IMR-90 (cell line): ENCODE data around the gene THADA. TPM values are rescaled to one million over a fixed set of nuclear protein-coding genes. Genes with fewer than 3 reads are reported as not detected.

ENCODE experiments used
- ATAC-seq: fragments of 200-7000 bp; cut with Tn5 transposase; 2 replicates; pipeline ENCODE4 v1.9.1; 2020; ENCODE audit warnings: low read depth, mild to moderate bottlenecking, moderate library complexity
- BruUV-seq: library from RNA; stranded (reverse); fragments of 400-500 nt; replicated peaks from 2 replicates; lab custom pipeline; 2021; lab: Mats Ljungman, UMichigan
- CTCF ChIA-PET: fragments of 300-600 bp; formaldehyde crosslinking; extraction: SDS; loops from one replicate; lab custom pipeline; 2021; ENCODE audit warnings: antibody characterized with exemption; lab: Yijun Ruan, JAX
- POLR2A ChIA-PET: fragments of 300-600 bp; sonication (Branson Sonifier 250); formaldehyde crosslinking; loops from one replicate; lab custom pipeline; 2022; ENCODE audit warnings: antibody characterized with exemption; ENCODE audit not compliant: unreplicated experiment; lab: Charles Lee
- DNase-seq: peaks from one replicate; pipeline ENCODE4 v3.0.0; 2013
- H2AFZ ChIP-seq: replicated peaks from 2 replicates; pipeline ENCODE3; 2013; ENCODE audit warnings: low read length, mild to moderate bottlenecking; ENCODE audit not compliant: poor library complexity
- H2AK5ac ChIP-seq: 2 replicates; pipeline ENCODE4 v1.6.1; 2013; ENCODE audit warnings: low read depth, low read length, inconsistent platforms
- H2AK9ac ChIP-seq: replicated peaks from 2 replicates; pipeline ENCODE3; 2013; ENCODE audit warnings: mild to moderate bottlenecking, low read depth, low read length, moderate library complexity; ENCODE audit not compliant: poor library complexity
- H2BK120ac ChIP-seq: 2 replicates; pipeline ENCODE4 v1.6.1; 2013; ENCODE audit warnings: low read depth, low read length, inconsistent platforms
- H2BK15ac ChIP-seq: 3 replicates; pipeline ENCODE4 v1.6.1; 2013; ENCODE audit warnings: low read depth, low read length, inconsistent platforms
- H2BK20ac ChIP-seq: 2 replicates; pipeline ENCODE4 v1.6.1; 2013; ENCODE audit warnings: low read depth, mild to moderate bottlenecking, inconsistent platforms, low read length, moderate library complexity
- H2BK5ac ChIP-seq: 2 replicates; pipeline ENCODE4 v1.6.1; 2013; ENCODE audit warnings: mild to moderate bottlenecking, low read depth, low read length, inconsistent platforms; ENCODE audit not compliant: poor library complexity, severe bottlenecking
- H3K14ac ChIP-seq: replicated peaks from 2 replicates; pipeline ENCODE4 v1.6.1; 2013; ENCODE audit warnings: low read depth, low read length, inconsistent platforms
- H3K18ac ChIP-seq: 2 replicates; pipeline ENCODE4 v1.6.1; 2013; ENCODE audit warnings: low read depth, low read length, control low read depth
- H3K23ac ChIP-seq: 2 replicates; pipeline ENCODE4 v1.6.1; 2013; ENCODE audit warnings: low read depth, low read length, inconsistent platforms
- H3K27ac ChIP-seq: 2 replicates; pipeline ENCODE4 v1.5.1; 2013; ENCODE audit warnings: mild to moderate bottlenecking, control low read depth, low read length; ENCODE audit not compliant: insufficient read depth
- H3K27me3 ChIP-seq: 2 replicates; pipeline ENCODE4 v1.6.1; 2013; ENCODE audit warnings: low read length; ENCODE audit not compliant: control insufficient read depth, insufficient read depth
- H3K36me3 ChIP-seq: 2 replicates; pipeline ENCODE4 v1.6.1; 2013; ENCODE audit warnings: low read length, mixed read lengths; ENCODE audit not compliant: control insufficient read depth, insufficient read depth
- H3K4ac ChIP-seq: 2 replicates; pipeline ENCODE4 v1.6.1; 2013; ENCODE audit warnings: low read depth, low read length, inconsistent platforms
- H3K4me1 ChIP-seq: 2 replicates; pipeline ENCODE4 v1.6.1; 2013; ENCODE audit warnings: low read length, mixed read lengths; ENCODE audit not compliant: control insufficient read depth, insufficient read depth
- H3K4me2 ChIP-seq: 2 replicates; pipeline ENCODE4 v1.6.1; 2013; ENCODE audit warnings: low read depth, mild to moderate bottlenecking, control low read depth, low read length, moderate library complexity
- H3K4me3 ChIP-seq: 2 replicates; pipeline ENCODE4 v1.5.1; 2013; ENCODE audit warnings: low read depth, mild to moderate bottlenecking, control low read depth, low read length, moderate library complexity; ENCODE audit not compliant: insufficient read depth
- H3K56ac ChIP-seq: 2 replicates; pipeline ENCODE4 v1.6.1; 2013; ENCODE audit warnings: low read length, inconsistent platforms; ENCODE audit not compliant: insufficient read depth; ENCODE audit errors: extremely low read depth
- H3K79me1 ChIP-seq, 2 experiments: 2 replicates each; pipeline ENCODE4 v1.6.1; 2013; ENCODE audit warnings: low read length in 2 of 2, inconsistent platforms in 1 of 2, low read depth in 1 of 2
- H3K9ac ChIP-seq: 2 replicates; pipeline ENCODE4 v1.6.1; 2013; ENCODE audit warnings: low read depth, low read length, control low read depth
- H3K9me1 ChIP-seq: 2 replicates; pipeline ENCODE4 v1.6.1; 2013; ENCODE audit warnings: low read length, inconsistent platforms; ENCODE audit not compliant: insufficient read depth
- H3K9me3 ChIP-seq: 2 replicates; pipeline ENCODE4 v1.6.1; 2013; ENCODE audit warnings: low read length; ENCODE audit not compliant: control insufficient read depth, insufficient read depth
- H4K20me1 ChIP-seq: 2 replicates; pipeline ENCODE4 v1.6.1; 2013; ENCODE audit warnings: low read length, inconsistent platforms; ENCODE audit not compliant: insufficient read depth
- H4K5ac ChIP-seq: 2 replicates; pipeline ENCODE4 v1.6.1; 2013; ENCODE audit warnings: mild to moderate bottlenecking, low read depth, low read length, control low read depth
- H4K8ac ChIP-seq, 2 experiments: 2 replicates each; pipeline ENCODE4 v1.6.1; 2013; ENCODE audit warnings: low read depth in 2 of 2, low read length in 2 of 2, control low read depth in 1 of 2, inconsistent platforms in 1 of 2
- H4K91ac ChIP-seq: 2 replicates; pipeline ENCODE4 v1.6.1; 2013; ENCODE audit warnings: low read depth, low read length, inconsistent platforms; ENCODE audit not compliant: insufficient read depth
- BHLHE40 ChIP-seq: fragments of 150-350 bp; IDR thresholded peaks from 2 replicates; pipeline ENCODE4 v1.6.1; 2016; ENCODE audit warnings: mild to moderate bottlenecking, low read depth, low read length
- CEBPB ChIP-seq: IDR thresholded peaks from 2 replicates; pipeline ENCODE4 v1.6.1; 2012; ENCODE audit warnings: low read depth, low read length, improper control_type of control experiment
- CHD1 ChIP-seq: IDR thresholded peaks from 2 replicates; pipeline ENCODE4 v1.6.1; 2012; ENCODE audit warnings: low read depth, low read length, improper control_type of control experiment
- ELK1 ChIP-seq: fragments of 150-350 bp; IDR thresholded peaks from 2 replicates; pipeline ENCODE4 v1.6.1; 2016; ENCODE audit warnings: low read depth, mild to moderate bottlenecking, low read length, moderate library complexity, borderline replicate concordance
- FOS ChIP-seq: fragments of 150-350 bp; IDR thresholded peaks from 2 replicates; pipeline ENCODE4 v1.6.1; 2016; ENCODE audit warnings: low read depth, low read length
- MAZ ChIP-seq: IDR thresholded peaks from 2 replicates; pipeline ENCODE4 v1.6.1; 2012; ENCODE audit warnings: low read depth, mild to moderate bottlenecking, low read length, improper control_type of control experiment, moderate library complexity, borderline replicate concordance
- POLR2A ChIP-seq: IDR thresholded peaks from 2 replicates; pipeline ENCODE4 v1.6.1; 2012; ENCODE audit warnings: mild to moderate bottlenecking, low read depth, low read length
- RAD21 ChIP-seq: IDR thresholded peaks from 2 replicates; pipeline ENCODE4 v1.6.1; 2012; ENCODE audit warnings: low read length, improper control_type of control experiment
- RCOR1 ChIP-seq: IDR thresholded peaks from 2 replicates; pipeline ENCODE4 v1.6.1; 2012; ENCODE audit warnings: mild to moderate bottlenecking, low read length, improper control_type of control experiment; ENCODE audit not compliant: insufficient replicate concordance
- RFX5 ChIP-seq: IDR thresholded peaks from 2 replicates; pipeline ENCODE4 v1.8.0; 2012; ENCODE audit warnings: low read depth, mild to moderate bottlenecking, low read length, moderate library complexity
- SMC3 ChIP-seq: fragments of 150-350 bp; IDR thresholded peaks from 2 replicates; pipeline ENCODE4 v1.6.1; 2016; ENCODE audit warnings: low read depth, mild to moderate bottlenecking, antibody characterized with exemption, low read length, moderate library complexity
- WGBS, 2 experiments: methylation state at CpG; one replicate each; pipeline versions ENCODE4 v1.1.5 to v1.1.7; 2013; ENCODE audit warnings: missing lambda C conversion rate in 2 of 2; ENCODE audit not compliant: insufficient read length in 1 of 2; ENCODE audit errors: extremely low coverage in 2 of 2; 5-methylcytosine and 5-hydroxymethylcytosine counted together
- dilution Hi-C: fragments of 300-500 bp; cut with HindIII; formaldehyde crosslinking; loops from one replicate; pipeline ENCODE4 v1.14.3; 2018; ENCODE audit warnings: low sequenced_read_pairs; ENCODE audit not compliant: unreplicated experiment
- in situ Hi-C: fragments of 300-500 bp; cut with MboI; formaldehyde crosslinking; loops from 3 replicates; pipeline ENCODE4 v1.14.3; 2019; ENCODE audit warnings: low sequenced_read_pairs, inconsistent platforms, mixed read lengths
- intact Hi-C: fragments of 100-400 bp; cut with micrococcal nuclease; formaldehyde crosslinking; loops from 2 replicates; pipeline ENCODE4 v1.10.0; 2022
- polyA plus RNA-seq, 3 experiments: library from polyadenylated mRNA; depleted of rRNA; stranded (reverse); fragments of >200 nt; gene quantifications; 2 replicates each; pipeline ENCODE4 v1.2.3, GENCODE V29; 2012; ENCODE audit warnings: low replicate concordance in 1 of 3
- total RNA-seq: library from RNA; depleted of rRNA; stranded (reverse); fragments of >200 nt; gene quantifications from 2 replicates; pipeline ENCODE4 v1.2.3, GENCODE V29; 2012
- TF ChIP-seq, protein P1 (sequence below): fragments of 150-350 bp; IDR thresholded peaks from 2 replicates; pipeline ENCODE4 v1.6.1; 2017; ENCODE audit warnings: mild to moderate bottlenecking, antibody characterized with exemption, low read length, low read depth

THADA gene
- total and polyA plus RNA-seq, 2 of the 4 experiments (the other 2 are of a cell fraction): 10.5 to 21.3 TPM

DNA sequence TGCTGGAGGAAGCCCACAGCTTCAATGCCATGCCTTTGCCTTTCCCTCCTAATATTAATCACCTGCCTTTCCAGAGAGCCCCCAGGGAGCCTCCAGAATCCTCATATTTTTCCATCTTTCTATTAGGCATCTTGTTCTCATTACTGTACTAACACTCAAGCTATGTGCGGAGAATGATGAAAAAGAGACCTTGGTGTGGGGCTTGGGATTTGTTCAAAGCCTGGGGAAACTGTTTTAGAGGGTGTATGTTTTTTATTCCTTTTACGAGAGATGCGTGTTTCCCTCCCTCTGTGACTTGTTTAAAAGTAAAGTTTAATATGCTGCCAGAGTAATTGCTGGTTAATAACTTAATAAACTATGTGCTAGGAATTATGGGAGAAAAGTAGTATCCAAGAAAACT, 267.0 kb downstream of the THADA start:
- POLR2A ChIA-PET: no interaction called here
- WGBS, 2 experiments: no CpG with 5 or more reads among the region's 3 CpGs

More for the DNA sequence above, 267.0 kb downstream of the THADA start:
- CTCF ChIA-PET: interaction anchor here (0.9 kb wide), 1 partner anchor 156 kb away, joined by 3 read pairs; no protein-coding TSS in a partner anchor
- ATAC-seq (no peak), DNase-seq (no peak)
- Histone ChIP-seq H3K56ac (no peak overlapping the region), H4K20me1 (no peaks in the 10 kb centered on the region), H3K9me3 (no peaks in the 10 kb centered on the region), H3K4me2 (no peak overlapping the region), H2BK20ac (no peak overlapping the region), H2BK120ac (no peak overlapping the region), H2BK15ac (no peak overlapping the region), H2AK9ac (no peak overlapping the region), H3K4me1 (peaks cover 15% of the 10 kb centered on the region), H3K14ac (no peak overlapping the region), H3K4me3 (no peak overlapping the region), H3K9ac (no peak overlapping the region), H3K9me1 (no peaks in the 10 kb centered on the region; the same call in 1 of the 2 replicates), H4K5ac (no peak overlapping the region), H3K18ac (peak overlapping the region; percentile 14; the same call in 1 of the 2 replicates), H3K79me1 (no peaks in the 10 kb centered on the region), H2BK5ac (no peak overlapping the region), H2AFZ (no peak overlapping the region), H4K8ac (no peak overlapping the region), H3K4ac (no peak overlapping the region), H4K91ac (no peak overlapping the region), H3K36me3 (no peaks in the 10 kb centered on the region), H3K27me3 (no peaks in the 10 kb centered on the region), H3K27ac (no peak overlapping the region), H3K23ac (no peak overlapping the region), H2AK5ac (no peak overlapping the region)
- intact Hi-C loops (no loop called here), dilution Hi-C loops (no loop called here), in situ Hi-C loops (no loop called here)
- TF ChIP-seq CHD1: no peak
- no peak for TF ChIP-seq RCOR1
- no peak for TF ChIP-seq CEBPB
- no peak for TF ChIP-seq RFX5
- TF ChIP-seq ELK1: no peak
- no peak for TF ChIP-seq FOS
- no peak for TF ChIP-seq RAD21
- TF ChIP-seq MAZ: no peak
- no peak for TF ChIP-seq POLR2A
- no peak for TF ChIP-seq BHLHE40
- TF ChIP-seq, protein P1, sequence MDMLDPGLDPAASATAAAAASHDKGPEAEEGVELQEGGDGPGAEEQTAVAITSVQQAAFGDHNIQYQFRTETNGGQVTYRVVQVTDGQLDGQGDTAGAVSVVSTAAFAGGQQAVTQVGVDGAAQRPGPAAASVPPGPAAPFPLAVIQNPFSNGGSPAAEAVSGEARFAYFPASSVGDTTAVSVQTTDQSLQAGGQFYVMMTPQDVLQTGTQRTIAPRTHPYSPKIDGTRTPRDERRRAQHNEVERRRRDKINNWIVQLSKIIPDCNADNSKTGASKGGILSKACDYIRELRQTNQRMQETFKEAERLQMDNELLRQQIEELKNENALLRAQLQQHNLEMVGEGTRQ: no peak
- TF ChIP-seq SMC3: no peak
- no TSS peak for BruUV-seq
